ENCODE data around the gene ELMOD1. TPM values are rescaled to one million over a fixed set of nuclear protein-coding genes. Genes with fewer than 3 reads are reported as not detected.

Gene ELMOD1
- total RNA-seq (2013; cell fraction: nucleolus; rRNA removed), result not detected in 2 replicates
- total RNA-seq (2014; rRNA removed) (not detected in 2 replicates), total RNA-seq (2014; rRNA removed; fragmentation: Illumina TruSeq; extraction: Trizol) (not detected in 2 replicates), total RNA-seq (2021) (not detected in 2 replicates), polyA plus RNA-seq (2011; rRNA removed) (not detected in 2 replicates), polyA plus RNA-seq (2014; fragmentation: Illumina TruSeq; extraction: Trizol) (not detected in 2 replicates), polyA plus RNA-seq (2014; fragmentation: Nextera tagmentation; extraction: Ambion mirVana) (not detected), polyA plus RNA-seq (2014; rRNA removed) (0.04 TPM in 1 of 2 replicates, not detected in the other), polyA plus RNA-seq (2016; fragmentation: Nextera tagmentation; extraction: Ambion mirVana) (not detected), polyA minus RNA-seq (2011; rRNA and poly(A)+ RNA removed) (not detected in 2 replicates), Bru-seq, nascent RNA (percentile 1 among the genes with signal in this experiment), BruChase-seq, experiment 1, labeled RNA remaining after a 6-hour chase (percentile 3 among the genes with signal in this experiment), BruChase-seq, experiment 2, labeled RNA remaining after a 2-hour chase (not detected)
- polyA plus RNA-seq (2011; ENCODE audit: low read depth), result not detected
- polyA plus RNA-seq (2011; cell fraction: cytosol; rRNA removed), result not detected in 2 replicates
- not detected in 2 replicates for polyA plus RNA-seq (2011; cell fraction: nucleus; rRNA removed)
- polyA plus RNA-seq (2012), result not detected in 2 replicates
- not detected in 2 replicates for polyA minus RNA-seq (2011; cell fraction: cytosol; rRNA and poly(A)+ RNA removed)
- polyA minus RNA-seq (2011; cell fraction: nucleus; rRNA and poly(A)+ RNA removed), result not detected in 2 replicates
- long read RNA-seq, experiment 1, result 0 reads
- long read RNA-seq, experiment 2, partial matches to known transcripts, result 0 of 1 reads
- long read RNA-seq, experiment 2, other reads (novel, unspliced or antisense), result 1 of 1 reads

DNA sequence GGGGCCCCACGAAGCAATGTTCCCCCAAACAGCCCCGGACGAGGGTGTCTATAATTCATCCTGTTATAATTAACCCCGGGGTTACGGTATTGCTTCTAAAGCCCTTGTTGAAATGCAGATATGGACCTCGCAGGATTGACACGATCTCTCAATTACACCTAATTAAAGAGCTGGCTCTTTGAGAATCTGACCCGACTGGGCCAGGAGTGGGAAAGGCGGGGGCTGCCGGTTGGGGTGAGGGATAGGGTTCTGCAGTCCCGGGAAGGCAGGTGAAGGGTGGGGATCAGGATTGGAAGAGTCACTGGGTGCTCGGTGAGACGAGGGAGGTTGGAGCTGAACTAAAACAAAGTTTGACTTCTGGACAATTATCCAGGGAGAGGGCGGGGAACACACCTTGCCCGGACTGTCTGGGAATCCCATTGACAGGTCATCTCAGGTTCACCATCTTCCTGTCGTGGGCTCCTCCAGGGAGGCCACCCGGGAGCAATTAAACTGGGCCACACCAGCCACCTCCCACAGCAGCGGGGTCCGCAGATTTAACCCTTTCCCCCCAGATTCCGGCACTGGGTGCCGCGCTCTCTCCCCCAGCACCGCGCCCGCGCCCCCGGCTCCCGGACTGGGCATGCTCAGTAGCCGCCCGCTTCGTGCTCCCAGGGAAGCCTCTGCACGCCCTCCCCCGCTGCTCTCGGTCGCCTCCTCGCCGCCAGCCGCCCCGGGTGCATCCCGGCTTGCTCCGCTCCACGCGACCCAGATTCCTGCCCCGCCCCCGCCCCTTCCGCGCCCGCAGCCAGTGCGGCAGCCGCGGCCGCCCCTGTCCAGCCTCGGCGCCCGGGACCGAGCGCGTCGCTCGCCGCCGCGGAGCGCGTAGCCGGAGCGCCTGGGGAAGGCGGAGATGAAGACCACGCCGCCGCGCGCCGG lies at the start of gene ELMOD1:
Gene ELMOD1 (plus strand): TSS at position 688 of the 918 bp plus-strand sequence. CDS start 27,043 bp downstream, outside the sequence.
- in situ Hi-C loops (cut with MboI) (no loop called here), intact Hi-C loops (cut with micrococcal nuclease; ENCODE audit: unreplicated experiment) (no loop called here)
- peak within 1 kb of the TSS; percentile 89 for H3K4me2 ChIP-seq (ENCODE audit: control insufficient read depth, insufficient read depth)
- no peaks in the 10 kb centered on the region for H3K9me3 ChIP-seq (replicated peaks; ENCODE audit: control insufficient read depth, insufficient read depth, low read length)
- H2AFZ ChIP-seq (ENCODE audit: control insufficient read depth, low read depth, low read length), result peak within 1 kb of the TSS; percentile 36
- H4K20me1 ChIP-seq (ENCODE audit: control insufficient read depth, insufficient read depth), result no peaks in the 10 kb centered on the region
- H3K4me3 ChIP-seq, result peak within 1 kb of the TSS; percentile 66; the same call in 1 of the 2 replicates
- no peaks in the 10 kb centered on the region for H3K36me3 ChIP-seq (ENCODE audit: control insufficient read depth in 2 of 2, insufficient read depth in 2 of 2, low read length in 1 of 2)
- CTCF ChIA-PET, result interaction anchor here (0.6 to 2.6 kb wide), 2 partner anchors 26 to 98 kb away, joined by 3 to 8 read pairs; no protein-coding TSS in a partner anchor
- SMC1A ChIA-PET (ENCODE audit: uncharacterized antibody, unreplicated experiment), result interaction anchor here (1.4 kb wide), 1 partner anchor 99 kb away, joined by 6 read pairs; no protein-coding TSS in a partner anchor
- H3K4me1 ChIP-seq (ENCODE audit: control insufficient read depth, insufficient read depth, low read length), result no peaks in the 10 kb centered on the region
- H3K27me3 ChIP-seq (replicated peaks in 1 of 2; ENCODE audit: control insufficient read depth in 2 of 2, insufficient read depth in 2 of 2, low read length in 1 of 2), result peaks cover 10 to 22% of the 10 kb centered on the region in 2 experiments
- peak; percentile 76 for ATAC-seq
- FAIRE-seq, result no peak
- POLR2A ChIA-PET, result no interaction called here
- 0 out of 3 replicates have a peak, but pooled peaks of 1 of the 2 experiments have one; percentile 21 for TF ChIP-seq EGR1 (IDR thresholded peaks at IDR 0.05; ENCODE audit: borderline replicate concordance in 1 of 2, low read depth in 2 of 2, low read length in 2 of 2)
- peak; percentile 39 for TF ChIP-seq SUZ12 (IDR thresholded peaks at IDR 0.05; ENCODE audit: unreplicated experiment)
- TF ChIP-seq HDAC6 (IDR thresholded peaks at IDR 0.05; ENCODE audit: unreplicated experiment), result peak; percentile 44
- no peak for TF ChIP-seq CBFB (IDR thresholded peaks at IDR 0.05; ENCODE audit: low read depth)
- under 1% methylated on average over 60 of the region's 74 CpGs for WGBS (ENCODE audit: insufficient coverage, insufficient replicate concordance, low lambda C conversion rate, missing lambda C conversion rate)
- DNase-seq (ENCODE audit: low read depth, low spot score), result no peak
- BruUV-seq (replicated peaks), result no TSS peak
- no peaks in the 10 kb centered on the region for H3K79me2 ChIP-seq (ENCODE audit: control insufficient read depth, insufficient read depth, low read length)
- RAD21 ChIA-PET (ENCODE audit: unreplicated experiment), result interaction anchor here (1.1 kb wide), 1 partner anchor 99 kb away, joined by 3 read pairs; no protein-coding TSS in a partner anchor
- H3K27ac ChIP-seq (ENCODE audit: control insufficient read depth, insufficient read depth), result no peak within 1 kb of the TSS
- H3K9ac ChIP-seq (ENCODE audit: control insufficient read depth, insufficient read depth, low read length), result no peak within 1 kb of the TSS

Data from GM12878 (cell line).